ENCODE results near the gene ZNF575.
"Not testable (repeated sequence)": the region's sequence is repeated elsewhere in the genome, so short reads cannot be mapped to it uniquely, and the experiment has no call there.

The ZNF575 gene

GRCh38 chr19:43510713-43511112, 22.3 kb upstream of the ZNF575 start:
- DNase-seq (ENCODE audit: low read depth in 2 of 2, low spot score in 1 of 2): no peak

- DNase-seq (ENCODE audit: low read depth in 2 of 2, low spot score in 1 of 2): no peak
Measured at GRCh38 chr19:43511324-43511723, 21.7 kb upstream of the ZNF575 start.

GRCh38 chr19:43512399-43512798, 20.6 kb upstream of the ZNF575 start:
- DNase-seq (ENCODE audit: low read depth in 2 of 2, low spot score in 1 of 2): not testable (repeated sequence)

- DNase-seq (ENCODE audit: low read depth in 2 of 2, low spot score in 1 of 2): no peak
Measured at GRCh38 chr19:43518051-43518450, 14.9 kb upstream of the ZNF575 start.

GRCh38 chr19:43519436-43520088, 13.4 kb upstream of the ZNF575 start:
- peak; percentile 58 to 79 for DNase-seq (ENCODE audit: low read depth in 2 of 2, low spot score in 1 of 2)

- no peak for DNase-seq (ENCODE audit: low read depth in 2 of 2, low spot score in 1 of 2)
Measured at GRCh38 chr19:43522929-43523328, 10.1 kb upstream of the ZNF575 start.

GRCh38 chr19:43523696-43524095, 9.3 kb upstream of the ZNF575 start:
- DNase-seq (ENCODE audit: low read depth in 2 of 2, low spot score in 1 of 2): not testable (repeated sequence)

- DNase-seq (ENCODE audit: low read depth in 2 of 2, low spot score in 1 of 2): peak in 1 of 2 donors; percentile 8
Measured at GRCh38 chr19:43524922-43525835, 7.8 kb upstream of the ZNF575 start.

GRCh38 chr19:43525836-43526771, 6.9 kb upstream of the ZNF575 start:
- DNase-seq (ENCODE audit: low read depth in 2 of 2, low spot score in 1 of 2): no peak

GRCh38 chr19:43526884-43527859, 5.8 kb upstream of the ZNF575 start, which contains the start of gene ETHE1:
Gene ETHE1, minus strand, starts transcription at chr19:43527201. Its CDS starts 24 bp downstream, at chr19:43527177.
- peak; percentile 41 to 53 for DNase-seq (ENCODE audit: low read depth in 2 of 2, low spot score in 1 of 2)

GRCh38 chr19:43527860-43528622, 4.9 kb upstream of the ZNF575 start:
- no peak for DNase-seq (ENCODE audit: low read depth in 2 of 2, low spot score in 1 of 2)

GRCh38 chr19:43532571-43532961, 422 bp upstream of the ZNF575 start:
- DNase-seq (ENCODE audit: low read depth in 2 of 2, low spot score in 1 of 2): no peak

- DNase-seq (ENCODE audit: low read depth in 2 of 2, low spot score in 1 of 2): peak; percentile 82 to 88
Measured at GRCh38 chr19:43533546-43534304, 737 bp downstream of the ZNF575 start.

- DNase-seq (ENCODE audit: low read depth in 2 of 2, low spot score in 1 of 2): no peak
Measured at GRCh38 chr19:43534305-43534815, 1.4 kb downstream of the ZNF575 start.

- DNase-seq (ENCODE audit: low read depth in 2 of 2, low spot score in 1 of 2): no peak
Measured at GRCh38 chr19:43534816-43535761, 2.1 kb downstream of the ZNF575 start.

GRCh38 chr19:43538922-43539321, 5.9 kb downstream of the ZNF575 start:
- no peak for DNase-seq (ENCODE audit: low read depth in 2 of 2, low spot score in 1 of 2)

GRCh38 chr19:43540381-43540780, 7.4 kb downstream of the ZNF575 start:
- no peak for DNase-seq (ENCODE audit: low read depth in 2 of 2, low spot score in 1 of 2)

Measured in stimulated activated CD8-positive, alpha-beta memory T cell treated with anti-CD3 and anti-CD28 coated beads, Interleukin-4, amount 100 ng/mL, for 4 hours (primary cell).